ENCODE data around the gene GPX3.

The GPX3 gene

DNA sequence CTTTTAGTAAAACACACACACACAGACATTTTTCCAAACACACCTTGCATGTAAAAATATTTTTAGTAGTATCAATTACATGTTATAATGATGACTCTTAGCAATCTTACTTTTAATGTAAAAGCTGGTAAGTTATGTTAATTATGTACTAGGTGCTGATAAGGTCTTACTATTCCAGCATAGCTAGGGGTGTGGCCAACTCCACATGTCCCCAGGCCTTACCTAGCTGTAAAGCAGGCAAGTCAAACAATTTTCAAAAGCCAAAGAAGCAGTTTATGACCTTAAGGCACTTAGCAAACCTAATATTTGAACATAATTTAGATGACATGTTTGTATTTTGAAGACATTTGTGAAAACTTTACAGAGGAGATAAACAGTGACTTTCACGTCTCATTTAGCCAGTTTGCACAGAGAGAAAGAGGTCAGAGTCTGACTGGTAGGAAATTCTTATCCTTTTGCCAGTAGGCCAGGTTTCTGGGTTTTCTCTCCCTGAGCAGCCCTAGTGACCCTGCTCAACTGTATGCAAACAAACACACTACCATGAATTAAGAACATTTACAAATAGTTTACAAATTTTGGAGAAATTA is 26.5 kb upstream of the GPX3 start:
- TF ChIP-seq, protein P1, sequence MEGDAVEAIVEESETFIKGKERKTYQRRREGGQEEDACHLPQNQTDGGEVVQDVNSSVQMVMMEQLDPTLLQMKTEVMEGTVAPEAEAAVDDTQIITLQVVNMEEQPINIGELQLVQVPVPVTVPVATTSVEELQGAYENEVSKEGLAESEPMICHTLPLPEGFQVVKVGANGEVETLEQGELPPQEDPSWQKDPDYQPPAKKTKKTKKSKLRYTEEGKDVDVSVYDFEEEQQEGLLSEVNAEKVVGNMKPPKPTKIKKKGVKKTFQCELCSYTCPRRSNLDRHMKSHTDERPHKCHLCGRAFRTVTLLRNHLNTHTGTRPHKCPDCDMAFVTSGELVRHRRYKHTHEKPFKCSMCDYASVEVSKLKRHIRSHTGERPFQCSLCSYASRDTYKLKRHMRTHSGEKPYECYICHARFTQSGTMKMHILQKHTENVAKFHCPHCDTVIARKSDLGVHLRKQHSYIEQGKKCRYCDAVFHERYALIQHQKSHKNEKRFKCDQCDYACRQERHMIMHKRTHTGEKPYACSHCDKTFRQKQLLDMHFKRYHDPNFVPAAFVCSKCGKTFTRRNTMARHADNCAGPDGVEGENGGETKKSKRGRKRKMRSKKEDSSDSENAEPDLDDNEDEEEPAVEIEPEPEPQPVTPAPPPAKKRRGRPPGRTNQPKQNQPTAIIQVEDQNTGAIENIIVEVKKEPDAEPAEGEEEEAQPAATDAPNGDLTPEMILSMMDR (IDR thresholded peaks at IDR 0.05; ENCODE audit: insufficient read depth, low read depth, low read length, missing control alignments) = no peak
- no peak for DNase-seq (ENCODE audit: low read depth)
- H3K4me3 ChIP-seq (ENCODE audit: low read depth, low read length) = no peak overlapping the region

DNA sequence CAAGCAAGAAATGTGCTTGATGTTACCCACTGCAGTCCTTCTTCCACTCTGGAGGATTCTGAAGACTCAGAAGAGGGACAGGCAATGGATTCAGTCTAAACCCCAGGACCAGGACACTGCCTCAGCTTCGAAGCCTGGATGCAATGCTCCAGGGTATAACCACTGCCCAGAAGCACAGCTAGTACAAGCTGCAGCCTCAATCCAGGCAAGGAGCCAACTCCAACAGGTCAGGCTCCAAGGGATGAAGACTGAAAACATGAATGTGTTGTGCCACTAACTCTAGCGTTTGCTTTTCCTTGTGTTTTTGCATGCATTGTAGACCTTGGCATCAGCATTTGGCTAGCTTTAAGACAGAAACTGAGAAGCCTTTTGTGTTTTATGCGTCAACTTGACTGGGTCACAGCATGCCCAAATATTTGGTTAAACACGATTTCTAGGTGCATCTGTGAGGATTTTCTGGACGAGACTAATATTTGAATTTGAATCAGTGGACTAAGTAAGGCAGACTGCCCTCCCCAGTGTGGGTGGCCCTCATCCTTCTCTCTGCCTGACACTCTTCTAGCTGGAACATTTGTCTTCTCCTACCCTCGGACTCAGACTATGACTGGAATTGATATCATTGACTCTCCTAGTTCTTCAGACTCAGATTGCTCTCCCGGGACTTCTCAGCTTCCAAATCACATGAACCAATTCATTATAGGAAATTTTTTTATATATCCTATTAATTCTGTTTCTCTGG is 20.5 kb upstream of the GPX3 start:
- DNase-seq (ENCODE audit: low read depth) = no peak
- H3K4me3 ChIP-seq (ENCODE audit: low read depth, low read length) = no peak overlapping the region
- TF ChIP-seq, protein P1 (IDR thresholded peaks at IDR 0.05; ENCODE audit: insufficient read depth, low read depth, low read length, missing control alignments) = no peak

DNA sequence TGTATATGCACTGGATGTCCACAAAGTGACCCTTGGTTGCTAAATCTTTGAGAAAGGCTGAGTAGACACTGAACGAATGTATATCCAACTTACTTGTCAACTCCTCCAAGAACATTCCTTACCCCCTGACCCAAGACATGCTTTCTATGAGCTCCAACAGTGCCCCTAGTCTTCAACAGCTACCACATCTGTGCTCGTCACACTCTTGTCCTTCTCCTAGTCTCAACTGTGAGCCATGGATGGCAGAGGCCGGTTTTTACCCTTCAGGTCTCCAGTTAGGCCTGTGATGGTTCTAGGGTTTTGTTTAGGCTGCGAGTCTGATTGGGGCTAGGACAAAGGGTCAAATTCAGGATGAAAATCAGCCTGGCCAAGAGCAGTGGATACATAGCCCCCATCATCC is 19.0 kb upstream of the GPX3 start:
- TF ChIP-seq, protein P1 (IDR thresholded peaks at IDR 0.05; ENCODE audit: insufficient read depth, low read depth, low read length, missing control alignments) = no peak
- DNase-seq (ENCODE audit: low read depth) = no peak
- no peak overlapping the region for H3K4me3 ChIP-seq (ENCODE audit: low read depth, low read length)

DNA sequence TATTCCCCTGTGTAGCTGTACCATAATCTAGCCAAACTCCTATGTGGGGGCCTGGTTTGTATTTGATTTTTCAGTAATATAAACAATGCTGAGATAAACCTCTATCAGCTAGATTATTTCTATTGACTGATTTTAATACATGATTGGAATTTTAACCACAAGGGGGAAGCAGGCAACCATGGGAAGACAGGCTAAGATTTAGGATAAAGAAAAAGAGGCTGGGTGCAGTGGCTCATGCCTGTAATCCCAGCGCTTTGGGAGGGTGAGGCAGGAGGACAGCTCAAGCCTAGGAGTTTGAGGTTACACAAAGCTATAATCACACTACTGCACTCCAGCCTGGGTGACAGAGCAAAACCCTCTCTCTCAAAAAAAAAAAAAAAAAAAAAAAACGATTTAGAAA is 18.1 kb upstream of the GPX3 start:
- no peak for DNase-seq (ENCODE audit: low read depth)

DNA sequence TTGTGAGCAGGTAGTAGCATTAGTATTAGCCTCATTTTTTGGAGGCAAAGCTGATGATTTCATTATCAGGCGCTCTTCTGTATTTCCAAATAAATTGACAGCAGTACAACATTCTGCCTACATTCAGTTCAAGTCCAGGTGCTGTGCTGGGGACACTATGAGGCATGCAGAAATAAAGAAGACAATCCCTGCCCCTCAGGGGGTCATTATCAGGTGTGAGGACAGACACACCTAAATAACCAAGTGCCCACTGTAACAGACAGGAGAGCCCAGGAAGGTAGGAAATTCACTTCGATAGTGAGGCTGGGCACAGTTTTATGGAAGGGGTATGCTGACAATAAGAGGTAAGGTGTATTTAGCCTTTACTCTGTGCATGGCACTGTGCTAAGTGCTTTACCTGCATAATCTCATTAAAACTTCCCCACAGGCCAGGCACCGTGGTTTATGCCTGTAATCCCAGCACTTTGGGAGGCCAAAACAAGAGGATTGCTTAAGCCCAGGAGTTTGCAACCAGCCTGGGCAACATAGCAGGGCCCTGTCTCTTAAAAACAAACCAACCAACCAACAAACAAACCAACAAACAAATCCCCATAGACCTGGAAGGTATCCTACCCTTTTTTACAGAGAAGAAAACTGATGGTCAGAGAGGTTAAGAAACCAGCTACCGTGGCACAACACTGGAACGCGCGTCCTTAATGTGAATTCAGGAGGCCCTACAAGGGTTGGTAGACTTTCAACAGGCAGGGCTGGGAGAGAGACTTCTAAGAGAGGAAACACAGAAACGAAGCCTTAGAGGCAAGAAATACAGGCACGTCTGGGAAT is 17.5 kb upstream of the GPX3 start:
- no peak overlapping the region for H3K4me3 ChIP-seq (ENCODE audit: low read depth, low read length)
- no peak for DNase-seq (ENCODE audit: low read depth)
- TF ChIP-seq, protein P1 (IDR thresholded peaks at IDR 0.05; ENCODE audit: insufficient read depth, low read depth, low read length, missing control alignments) = no peak

More for the DNA sequence above, 18.1 kb upstream of the GPX3 start:
- no peak overlapping the region for H3K4me3 ChIP-seq (ENCODE audit: low read depth, low read length)
- TF ChIP-seq, protein P1 (IDR thresholded peaks at IDR 0.05; ENCODE audit: insufficient read depth, low read depth, low read length, missing control alignments) = peak; percentile 6

DNA sequence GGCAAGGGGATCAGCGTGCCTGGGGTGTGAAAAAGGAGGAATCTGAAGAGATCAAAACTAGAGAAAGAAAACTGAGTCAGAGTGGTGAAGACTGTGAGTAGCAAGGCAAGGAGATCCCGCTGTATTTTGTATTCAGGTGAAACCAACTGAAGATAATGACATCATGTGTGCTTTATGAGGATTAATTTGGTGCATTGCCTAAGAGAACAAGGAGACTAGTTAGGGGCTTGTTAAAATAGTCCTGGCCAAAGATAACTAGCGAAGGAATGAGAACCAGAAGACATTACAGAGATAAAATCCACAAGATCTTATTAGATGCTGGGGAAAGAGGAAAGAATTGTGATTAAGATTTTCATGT is 16.9 kb upstream of the GPX3 start:
- no peak overlapping the region for H3K4me3 ChIP-seq (ENCODE audit: low read depth, low read length)
- TF ChIP-seq, protein P1 (IDR thresholded peaks at IDR 0.05; ENCODE audit: insufficient read depth, low read depth, low read length, missing control alignments) = no peak
- DNase-seq (ENCODE audit: low read depth) = no peak
